H9 (cell line): Measurements from ENCODE around the gene RMDN2. TPM values are rescaled to one million over a fixed set of nuclear protein-coding genes. Genes with fewer than 3 reads are reported as not detected.

Experiments used
- DNase-seq: peaks from one replicate; pipeline ENCODE4 v3.0.0-alpha.2; 2017
- H2AFZ ChIP-seq: one replicate; pipeline ENCODE4 v1.6.1; 2013; ENCODE audit warnings: mild to moderate bottlenecking, low read length, control low read depth, moderate library complexity
- H2AK5ac ChIP-seq: 2 replicates; pipeline ENCODE4 v1.6.1; 2013; ENCODE audit warnings: low read length, control low read depth, mixed read lengths; ENCODE audit not compliant: insufficient read length
- H2BK120ac ChIP-seq: one replicate; pipeline ENCODE4 v1.6.1; 2013; ENCODE audit warnings: low read depth, mild to moderate bottlenecking, low read length, control low read depth, inconsistent platforms; ENCODE audit not compliant: poor library complexity, severe bottlenecking
- H2BK12ac ChIP-seq: 2 replicates; pipeline ENCODE4 v1.6.1; 2013; ENCODE audit warnings: low read length, control low read depth, mixed read lengths, low read depth; ENCODE audit not compliant: insufficient read length
- H2BK15ac ChIP-seq: 2 replicates; pipeline ENCODE4 v1.6.1; 2013; ENCODE audit warnings: low read depth, low read length, control low read depth
- H2BK20ac ChIP-seq: one replicate; pipeline ENCODE4 v1.6.1; 2013; ENCODE audit warnings: low read depth, mild to moderate bottlenecking, low read length, control low read depth, inconsistent platforms; ENCODE audit not compliant: poor library complexity, severe bottlenecking
- H2BK5ac ChIP-seq: 2 replicates; pipeline ENCODE4 v1.6.1; 2013; ENCODE audit warnings: low read length, control low read depth, mixed read lengths; ENCODE audit not compliant: insufficient read length
- H3K14ac ChIP-seq: 2 replicates; pipeline ENCODE4 v1.6.1; 2013; ENCODE audit warnings: low read length, control low read depth; ENCODE audit not compliant: insufficient read depth
- H3K18ac ChIP-seq: 2 replicates; pipeline ENCODE4 v1.6.1; 2013; ENCODE audit warnings: low read depth, mild to moderate bottlenecking, mixed read lengths, low read length, control low read depth; ENCODE audit not compliant: insufficient read length
- H3K23ac ChIP-seq: 2 replicates; pipeline ENCODE4 v1.6.1; 2013; ENCODE audit warnings: low read length, control low read depth, mixed read lengths, low read depth; ENCODE audit not compliant: insufficient read length
- H3K23me2 ChIP-seq: 2 replicates; pipeline ENCODE4 v1.6.1; 2013; ENCODE audit warnings: low read depth, mild to moderate bottlenecking, mixed read lengths, low read length, control low read depth; ENCODE audit not compliant: insufficient read length, poor library complexity, severe bottlenecking
- H3K27ac ChIP-seq: 2 replicates; pipeline ENCODE4 v1.5.1; 2013; ENCODE audit warnings: low read length, control low read depth, mixed read lengths, low read depth; ENCODE audit not compliant: insufficient read length
- H3K27me3 ChIP-seq: 2 replicates; pipeline ENCODE4 v1.6.1; 2013; ENCODE audit warnings: low read length, control low read depth, inconsistent platforms; ENCODE audit not compliant: insufficient read depth
- H3K4ac ChIP-seq: 2 replicates; pipeline ENCODE4 v1.6.1; 2013; ENCODE audit warnings: low read depth, mild to moderate bottlenecking, control low read depth, inconsistent platforms, low read length, moderate library complexity
- H3K4me1 ChIP-seq: 2 replicates; pipeline ENCODE4 v1.6.1; 2013; ENCODE audit warnings: low read length, control low read depth, inconsistent platforms; ENCODE audit not compliant: insufficient read depth
- H3K4me2 ChIP-seq: 2 replicates; pipeline ENCODE4 v1.6.1; 2013; ENCODE audit warnings: low read length, control low read depth, mixed read lengths; ENCODE audit not compliant: insufficient read length, insufficient read depth
- H3K56ac ChIP-seq: 2 replicates; pipeline ENCODE4 v1.6.1; 2013; ENCODE audit warnings: low read depth, mild to moderate bottlenecking, mixed read lengths, low read length, control low read depth; ENCODE audit not compliant: insufficient read length
- H3K79me1 ChIP-seq: 2 replicates; pipeline ENCODE4 v1.6.1; 2013; ENCODE audit warnings: low read depth, mild to moderate bottlenecking, moderate library complexity, low read length, control low read depth, inconsistent platforms; ENCODE audit not compliant: insufficient read depth, poor library complexity, severe bottlenecking
- H3K79me2 ChIP-seq: 2 replicates; pipeline ENCODE4 v1.6.1; 2013; ENCODE audit warnings: low read length, control low read depth, inconsistent platforms; ENCODE audit not compliant: insufficient read depth
- H3K9ac ChIP-seq: 2 replicates; pipeline ENCODE4 v1.6.1; 2013; ENCODE audit warnings: low read length, control low read depth, mixed read lengths; ENCODE audit not compliant: insufficient read length; ENCODE audit errors: extremely low read depth
- H3K9me3 ChIP-seq: one replicate; pipeline ENCODE4 v1.6.1; 2013; ENCODE audit warnings: low read depth, low read length, inconsistent platforms; ENCODE audit not compliant: control insufficient read depth
- H3T11ph ChIP-seq: one replicate; pipeline ENCODE4 v1.6.1; 2013; ENCODE audit warnings: mild to moderate bottlenecking, low read length, control low read depth, inconsistent platforms
- H4K20me1 ChIP-seq: one replicate; pipeline ENCODE4 v1.6.1; 2013; ENCODE audit not compliant: control insufficient read depth, insufficient read length, insufficient read depth
- H4K5ac ChIP-seq: 2 replicates; pipeline ENCODE4 v1.6.1; 2013; ENCODE audit warnings: low read depth, mild to moderate bottlenecking, mixed read lengths, low read length, control low read depth; ENCODE audit not compliant: insufficient read length
- H4K8ac ChIP-seq: replicated peaks from 2 replicates; pipeline ENCODE4 v1.6.1; 2013; ENCODE audit warnings: low read length, control low read depth, mixed read lengths, low read depth; ENCODE audit not compliant: insufficient read length
- H4K91ac ChIP-seq: 2 replicates; pipeline ENCODE4 v1.6.1; 2013; ENCODE audit warnings: low read depth, mild to moderate bottlenecking, moderate library complexity, mixed read lengths, low read length, control low read depth; ENCODE audit not compliant: insufficient read length
- H3K27ac Mint-ChIP-seq, 3 experiments: 2 replicates in 2 of 3; 3 replicates in 1 of 3; pipeline ENCODE4 v1.8.0; 2020 to 2021; ENCODE audit warnings: mixed read lengths in 3 of 3, mild to moderate bottlenecking in 1 of 3, moderate library complexity in 1 of 3
- H3K27me3 Mint-ChIP-seq: 2 replicates; pipeline ENCODE4 v1.8.0; 2021; ENCODE audit warnings: low read depth, mild to moderate bottlenecking, moderate library complexity, mixed read lengths
- H3K36me3 Mint-ChIP-seq, 3 experiments: 2 replicates in 2 of 3; 3 replicates in 1 of 3; pipeline ENCODE4 v1.8.0; 2020 to 2021; ENCODE audit warnings: low read depth in 3 of 3, mixed read lengths in 3 of 3; ENCODE audit not compliant: insufficient read depth in 1 of 3
- H3K4me1 Mint-ChIP-seq, 2 experiments: 2 replicates each; pipeline ENCODE4 v1.8.0; 2020; ENCODE audit warnings: mixed read lengths in 2 of 2
- H3K4me3 Mint-ChIP-seq, 2 experiments: 2 replicates in 1 of 2; 3 replicates in 1 of 2; pipeline ENCODE4 v1.8.0; 2020 to 2021; ENCODE audit warnings: mild to moderate bottlenecking in 2 of 2, mixed read lengths in 2 of 2, moderate library complexity in 1 of 2
- H3K9me3 Mint-ChIP-seq, 2 experiments: 2 replicates in 1 of 2; 3 replicates in 1 of 2; pipeline ENCODE4 v1.8.0; 2020; ENCODE audit warnings: mild to moderate bottlenecking in 2 of 2, mixed read lengths in 2 of 2, moderate library complexity in 1 of 2
- WGBS: extraction: QIAGEN DNeasy Blood & Tissue Kit; methylation state at CpG from one replicate; pipeline ENCODE4 v1.1.7; 2013; ENCODE audit warnings: missing lambda C conversion rate, low lambda C conversion rate, mixed read lengths; ENCODE audit not compliant: insufficient read length; ENCODE audit errors: extremely low coverage; 5-methylcytosine and 5-hydroxymethylcytosine counted together
- total RNA-seq: library from RNA; stranded (reverse); gene quantifications from 2 replicates; pipeline ENCODE4 v1.2.1, GENCODE V29; 2021
- TF ChIP-seq, protein P1 (sequence below): fragments of 200-600 bp; sonication (generic); conservative IDR thresholded peaks from 3 replicates; pipeline ENCODE4 v1.8.0; 2021; ENCODE audit warnings: antibody characterized with exemption, mild to moderate bottlenecking

The RMDN2 gene
- total RNA-seq, 1 experiment from 2014 or later: 2.8 TPM

DNA sequence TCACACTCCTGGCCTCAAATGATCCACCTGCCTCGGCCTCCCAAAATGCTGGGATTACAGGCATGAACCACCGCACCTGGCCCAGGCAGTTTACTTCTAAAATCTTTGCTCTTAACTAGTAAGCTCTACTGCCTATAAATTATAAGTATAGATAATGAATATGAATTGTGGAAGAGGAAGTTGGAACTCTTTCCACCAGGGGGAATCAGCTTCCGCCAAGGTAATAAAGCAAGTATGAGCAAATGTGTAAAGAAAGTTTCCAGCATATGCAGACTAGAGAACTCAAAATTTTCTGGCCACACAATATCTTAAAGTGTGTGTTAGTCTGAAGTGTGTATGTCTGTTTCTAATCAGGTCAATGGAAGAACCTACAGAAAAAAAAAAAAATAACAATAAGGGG, 68.1 kb downstream of the RMDN2 start:
- no peak overlapping the region for H2BK12ac ChIP-seq
- H3K4me2 ChIP-seq: no peak overlapping the region
- no peak overlapping the region for H2BK120ac ChIP-seq
- Mint-ChIP-seq H3K27ac (no peak overlapping the region), H3K36me3 (no peaks in the 10 kb centered on the region), H3K4me1 (peaks cover 8 to 12% of the 10 kb centered on the region in 2 experiments), H3K27me3 (no peaks in the 10 kb centered on the region; the same call in 1 of the 2 replicates), H3K4me3 (no peak overlapping the region), H3K9me3 (peaks cover 0 to 2% of the 10 kb centered on the region in 2 experiments; a peak in 1 of 5 replicates)
- H4K20me1 ChIP-seq: no peaks in the 10 kb centered on the region
- no peaks in the 10 kb centered on the region for H3K23me2 ChIP-seq
- H3K18ac ChIP-seq: no peak overlapping the region
- no peaks in the 10 kb centered on the region for H3K4me1 ChIP-seq
- no peak overlapping the region for H3K56ac ChIP-seq
- H3K23ac ChIP-seq: no peak overlapping the region
- H2AK5ac ChIP-seq: no peak overlapping the region
- no peak overlapping the region for H3K27ac ChIP-seq
- no peak overlapping the region for H3K4ac ChIP-seq
- H3T11ph ChIP-seq: no peak overlapping the region
- no peak overlapping the region for H3K9ac ChIP-seq
- no peak for DNase-seq
- H3K27me3 ChIP-seq: no peaks in the 10 kb centered on the region
- no peaks in the 10 kb centered on the region for H3K79me1 ChIP-seq
- no peak overlapping the region for H4K5ac ChIP-seq
- no peak overlapping the region for H3K14ac ChIP-seq
- no peak overlapping the region for H2AFZ ChIP-seq
- H2BK20ac ChIP-seq: no peak overlapping the region
- no peak overlapping the region for H2BK5ac ChIP-seq
- no peak overlapping the region for H4K91ac ChIP-seq
- no peak overlapping the region for H4K8ac ChIP-seq
- H2BK15ac ChIP-seq: no peak overlapping the region
- H3K9me3 ChIP-seq: no peaks in the 10 kb centered on the region
- no peaks in the 10 kb centered on the region for H3K79me2 ChIP-seq
- WGBS: no CpG with 5 or more reads among the region's 3 CpGs
- TF ChIP-seq, protein P1, sequence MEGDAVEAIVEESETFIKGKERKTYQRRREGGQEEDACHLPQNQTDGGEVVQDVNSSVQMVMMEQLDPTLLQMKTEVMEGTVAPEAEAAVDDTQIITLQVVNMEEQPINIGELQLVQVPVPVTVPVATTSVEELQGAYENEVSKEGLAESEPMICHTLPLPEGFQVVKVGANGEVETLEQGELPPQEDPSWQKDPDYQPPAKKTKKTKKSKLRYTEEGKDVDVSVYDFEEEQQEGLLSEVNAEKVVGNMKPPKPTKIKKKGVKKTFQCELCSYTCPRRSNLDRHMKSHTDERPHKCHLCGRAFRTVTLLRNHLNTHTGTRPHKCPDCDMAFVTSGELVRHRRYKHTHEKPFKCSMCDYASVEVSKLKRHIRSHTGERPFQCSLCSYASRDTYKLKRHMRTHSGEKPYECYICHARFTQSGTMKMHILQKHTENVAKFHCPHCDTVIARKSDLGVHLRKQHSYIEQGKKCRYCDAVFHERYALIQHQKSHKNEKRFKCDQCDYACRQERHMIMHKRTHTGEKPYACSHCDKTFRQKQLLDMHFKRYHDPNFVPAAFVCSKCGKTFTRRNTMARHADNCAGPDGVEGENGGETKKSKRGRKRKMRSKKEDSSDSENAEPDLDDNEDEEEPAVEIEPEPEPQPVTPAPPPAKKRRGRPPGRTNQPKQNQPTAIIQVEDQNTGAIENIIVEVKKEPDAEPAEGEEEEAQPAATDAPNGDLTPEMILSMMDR: peak; percentile 39; the same call in 1 of the 3 replicates
